K562 (cell line): ENCODE data around the gene TXNRD2. TPM values are rescaled to one million over a fixed set of nuclear protein-coding genes. Genes with fewer than 3 reads are reported as not detected.

Source experiments
- ASH1L ChIP-seq: fragments of 450-650 bp; IDR thresholded peaks from 2 replicates; pipeline ENCODE4 v1.6.1; 2018; ENCODE audit warnings: borderline replicate concordance, mild to moderate bottlenecking, low read depth; ENCODE audit not compliant: partially characterized antibody
- BRD4 ChIP-seq: fragments of 200-600 bp; sonication (generic); IDR thresholded peaks from 2 replicates; pipeline ENCODE4 v1.6.1; 2017; ENCODE audit warnings: inconsistent platforms
- CAMTA2 ChIP-seq: fragments of 250-450 bp; sonication (Bioruptor Pico); conservative IDR thresholded peaks from 2 replicates; pipeline ENCODE4 v1.5.1; 2022
- CTCF ChIP-seq, 3 experiments: IDR thresholded peaks in 2 of 3; conservative IDR thresholded peaks in 1 of 3; 2 replicates each; pipeline ENCODE4 v1.5.1; 2011 to 2012; ENCODE audit warnings: low read length in 3 of 3, mild to moderate bottlenecking in 3 of 3, control low read depth in 2 of 3, improper control_type of control experiment in 1 of 3, inconsistent platforms in 1 of 3, low read depth in 1 of 3, mixed read lengths in 1 of 3, moderate library complexity in 1 of 3; ENCODE audit not compliant: insufficient read depth in 2 of 3
- FIP1L1 ChIP-seq: fragments of 200-400 bp; formaldehyde crosslinking; IDR thresholded peaks from 2 replicates; pipeline ENCODE4 v1.6.1; 2018; ENCODE audit warnings: mild to moderate bottlenecking, low read depth, low read length; ENCODE audit not compliant: poor library complexity, severe bottlenecking
- GTF2E2 ChIP-seq: fragments of 200-800 bp; sonication (Bioruptor generic); IDR thresholded peaks from 2 replicates; pipeline ENCODE4 v1.6.1; 2016; ENCODE audit warnings: missing genetic modification characterization, missing compliant biosample characterization
- NCOA4 ChIP-seq: fragments of 450-650 bp; IDR thresholded peaks from 2 replicates; pipeline ENCODE4 v1.6.1; 2018; ENCODE audit warnings: mild to moderate bottlenecking; ENCODE audit not compliant: partially characterized antibody
- POLR3G ChIP-seq: IDR thresholded peaks from 2 replicates; pipeline ENCODE4 v1.6.1; 2011; ENCODE audit not compliant: insufficient read length, insufficient replicate concordance; ENCODE audit errors: extremely low read depth
- REST ChIP-seq, 2 experiments: fragments of 450-650 bp; formaldehyde crosslinking in 1 of 2; IDR thresholded peaks; 2 replicates each; pipeline versions ENCODE4 v1.4.0 to v1.6.1; 2014 to 2020; ENCODE audit warnings: mild to moderate bottlenecking in 2 of 2, borderline replicate concordance in 1 of 2, low read depth in 1 of 2
- RFX5 ChIP-seq: IDR thresholded peaks from 2 replicates; pipeline ENCODE4 v1.6.1; 2011; ENCODE audit warnings: low read depth, mild to moderate bottlenecking, improper control_type of control experiment, low read length
- U2AF2 ChIP-seq: fragments of 200-400 bp; formaldehyde crosslinking; optimal IDR thresholded peaks from 2 replicates; pipeline ENCODE3; 2017; ENCODE audit warnings: low read depth, mild to moderate bottlenecking, low read length
- ZNF140 ChIP-seq: fragments of 250-450 bp; sonication (Bioruptor Pico); IDR thresholded peaks from 2 replicates; pipeline ENCODE4 v1.8.0; 2021; ENCODE audit warnings: moderate library complexity, mild to moderate bottlenecking, inconsistent platforms
- polyA plus RNA-seq, 8 experiments: library from polyadenylated mRNA; depleted of rRNA in 4 of 8; stranded (reverse) in 5 of 8; unstranded in 3 of 8; fragments of >200 nt; fragmentation: Nextera tagmentation in 2 of 8; fragmentation: Illumina TruSeq in 1 of 8; extraction: Ambion mirVana in 2 of 8; extraction: Trizol in 1 of 8; gene quantifications; 2 replicates each; pipeline versions ENCODE4 v1.2.1 to v1.2.3, GENCODE V29; 2011 to 2014; ENCODE audit warnings: inconsistent platforms in 1 of 8, missing spikeins in 1 of 8
- total RNA-seq, 7 experiments: library from RNA; depleted of rRNA in 6 of 7; stranded (reverse); fragments of >200 nt in 6 of 7; fragmentation: Illumina TruSeq in 2 of 7; extraction: Trizol in 2 of 7; gene quantifications; 2 replicates each; pipeline versions ENCODE4 v1.2.1 to v1.2.3, GENCODE V29; 2011 to 2021; ENCODE audit warnings: low replicate concordance in 1 of 7

TXNRD2 gene
- total and polyA plus RNA-seq, 9 of the 15 experiments (the other 6 are each of a cell fraction or from before 2014, with no cell fraction given) = 3.3 to 80.2 (median 49.4) TPM

- peak in 2 of 3 experiments; percentile 9 to 33; a peak in 2 of 6 replicates for TF ChIP-seq CTCF (IDR thresholded peaks at IDR 0.05 in 2 of 3, conservative IDR thresholded peaks at IDR 0.05 in 1 of 3; ENCODE audit: insufficient read depth in 2 of 3, low read depth in 1 of 3, low read length in 3 of 3)
- no peak for TF ChIP-seq BRD4
- TF ChIP-seq RFX5 = no peak; the same call in 1 of the 2 replicates
- TF ChIP-seq U2AF2 = no peak
- no peak for TF ChIP-seq GTF2E2 (tag)
- no peak for TF ChIP-seq POLR3G
- TF ChIP-seq NCOA4 = no peak
- peak; percentile 87 for TF ChIP-seq CAMTA2
- no peak for TF ChIP-seq ASH1L
- TF ChIP-seq ZNF140 = no peak
- TF ChIP-seq REST (IDR thresholded peaks at IDR 0.05; ENCODE audit: borderline replicate concordance) = peak; percentile 75
- peak; percentile 30 for TF ChIP-seq REST (CRISPR knock-in tag; IDR thresholded peaks at IDR 0.05; ENCODE audit: low read depth)
- no peak for TF ChIP-seq FIP1L1
Observed at GRCh38 chr22:19891317-19892256, 50.0 kb downstream of the TXNRD2 start (continued).
